ENCODE results near the gene ERP44.

DNA sequence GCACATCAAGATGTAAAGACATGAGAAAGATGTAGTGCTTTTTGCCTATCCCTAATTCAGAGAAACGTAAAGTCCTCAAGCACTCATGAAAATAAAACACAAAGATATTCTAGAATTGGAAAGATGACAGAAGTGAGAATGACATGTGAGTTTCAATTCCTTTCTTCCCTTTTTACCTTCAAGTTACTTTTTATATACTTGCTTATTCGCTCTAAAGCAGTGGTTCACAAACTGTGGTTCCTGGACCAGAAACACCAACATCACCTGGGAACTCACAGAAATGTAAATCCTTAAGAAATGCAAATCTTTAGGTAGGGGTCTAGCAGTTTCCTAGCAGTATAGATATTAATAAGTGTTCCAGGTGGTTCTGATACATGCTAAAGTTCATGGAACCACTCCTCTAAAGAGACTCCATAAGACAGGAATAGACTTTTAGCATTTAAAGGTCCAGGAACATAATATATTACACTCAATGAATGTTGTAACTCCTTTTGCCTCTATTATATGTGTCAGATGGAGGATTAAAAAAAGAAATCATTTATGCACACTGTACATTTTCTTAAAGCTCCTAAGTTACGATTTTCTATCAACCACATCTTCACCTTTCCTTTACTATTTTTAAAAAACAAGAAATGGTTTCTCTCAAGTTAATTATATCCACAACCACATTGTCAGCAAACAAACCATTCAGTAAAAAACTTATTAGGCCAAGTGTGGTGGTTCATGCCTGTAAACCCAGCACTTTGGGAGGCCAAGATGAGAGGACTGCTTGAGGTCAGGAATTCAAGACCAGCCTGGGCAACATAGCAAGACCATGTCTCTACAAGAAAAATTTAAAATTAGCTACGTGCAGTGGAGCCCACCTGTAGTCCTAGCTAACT lies 39.9 kb downstream of the ERP44 start:
- TF ChIP-seq CTCF (IDR thresholded peaks at IDR 0.05), result no peak
- no peak for TF ChIP-seq POLR2A (IDR thresholded peaks at IDR 0.05)
